Mesendoderm (in vitro differentiated cells): ENCODE data around the gene KRTAP10-4.
"Not testable (repeated sequence)": the region's sequence is repeated elsewhere in the genome, so short reads cannot be mapped to it uniquely, and the experiment has no call there.

Experiments used
- DNase-seq: peaks from one replicate; pipeline ENCODE4 v3.0.0; 2013
- H2AK5ac ChIP-seq: 2 replicates; pipeline ENCODE4 v1.6.1; 2013; ENCODE audit warnings: low read length, inconsistent platforms
- H2BK120ac ChIP-seq: 2 replicates; pipeline ENCODE4 v1.6.1; 2013; ENCODE audit warnings: low read depth, mild to moderate bottlenecking, low read length, moderate library complexity, mixed read lengths
- H2BK15ac ChIP-seq: replicated peaks from 2 replicates; pipeline ENCODE4 v1.6.1; 2013; ENCODE audit warnings: low read depth, mild to moderate bottlenecking, moderate library complexity
- H2BK5ac ChIP-seq: 2 replicates; pipeline ENCODE4 v1.6.1; 2013; ENCODE audit warnings: low read length, inconsistent platforms
- H3K18ac ChIP-seq: 2 replicates; pipeline ENCODE4 v1.6.1; 2013; ENCODE audit warnings: mild to moderate bottlenecking, low read length, mixed read lengths
- H3K23ac ChIP-seq: one replicate; pipeline ENCODE4 v1.6.1; 2013; ENCODE audit warnings: low read length
- H3K27ac ChIP-seq: 2 replicates; pipeline ENCODE4 v1.5.1; 2013; ENCODE audit warnings: low read depth, mild to moderate bottlenecking, inconsistent platforms, low read length, moderate library complexity
- H3K27me3 ChIP-seq: 2 replicates; pipeline ENCODE4 v1.6.1; 2013; ENCODE audit warnings: low read length, control low read depth, mild to moderate bottlenecking, inconsistent platforms; ENCODE audit not compliant: insufficient read depth, poor library complexity
- H3K36me3 ChIP-seq: 2 replicates; pipeline ENCODE4 v1.6.1; 2013; ENCODE audit warnings: low read length, inconsistent platforms; ENCODE audit not compliant: control insufficient read depth, insufficient read depth
- H3K4ac ChIP-seq: one replicate; pipeline ENCODE4 v1.6.1; 2013; ENCODE audit warnings: low read depth, mild to moderate bottlenecking, low read length, moderate library complexity
- H3K4me1 ChIP-seq: 2 replicates; pipeline ENCODE4 v1.6.1; 2013; ENCODE audit warnings: low read depth, low read length, inconsistent platforms; ENCODE audit not compliant: control insufficient read depth
- H3K4me2 ChIP-seq: 2 replicates; pipeline ENCODE4 v1.6.1; 2013; ENCODE audit warnings: low read length
- H3K4me3 ChIP-seq: 2 replicates; pipeline ENCODE4 v1.5.1; 2013; ENCODE audit warnings: mild to moderate bottlenecking, low read length
- H3K56ac ChIP-seq: one replicate; pipeline ENCODE4 v1.6.1; 2013; ENCODE audit warnings: low read length
- H3K79me1 ChIP-seq: 2 replicates; pipeline ENCODE4 v1.6.1; 2013; ENCODE audit warnings: low read length, inconsistent platforms
- H3K79me2 ChIP-seq: 2 replicates; pipeline ENCODE4 v1.6.1; 2013; ENCODE audit warnings: mild to moderate bottlenecking, low read length; ENCODE audit not compliant: control insufficient read depth, insufficient read depth
- H3K9ac ChIP-seq: 2 replicates; pipeline ENCODE4 v1.6.1; 2013; ENCODE audit warnings: low read length, inconsistent platforms
- H4K5ac ChIP-seq: one replicate; pipeline ENCODE4 v1.6.1; 2013; ENCODE audit warnings: low read length
- H4K8ac ChIP-seq: one replicate; pipeline ENCODE4 v1.6.1; 2013; ENCODE audit warnings: low read depth, mild to moderate bottlenecking, control low read depth, low read length, moderate library complexity
- WGBS: extraction: QIAGEN DNeasy Blood & Tissue Kit; methylation state at CpG from one replicate; pipeline ENCODE4 v1.1.7; 2013; ENCODE audit warnings: low lambda C conversion rate, missing lambda C conversion rate; ENCODE audit not compliant: insufficient coverage; ENCODE audit errors: extremely low coverage; 5-methylcytosine and 5-hydroxymethylcytosine counted together

Gene KRTAP10-4

DNA sequence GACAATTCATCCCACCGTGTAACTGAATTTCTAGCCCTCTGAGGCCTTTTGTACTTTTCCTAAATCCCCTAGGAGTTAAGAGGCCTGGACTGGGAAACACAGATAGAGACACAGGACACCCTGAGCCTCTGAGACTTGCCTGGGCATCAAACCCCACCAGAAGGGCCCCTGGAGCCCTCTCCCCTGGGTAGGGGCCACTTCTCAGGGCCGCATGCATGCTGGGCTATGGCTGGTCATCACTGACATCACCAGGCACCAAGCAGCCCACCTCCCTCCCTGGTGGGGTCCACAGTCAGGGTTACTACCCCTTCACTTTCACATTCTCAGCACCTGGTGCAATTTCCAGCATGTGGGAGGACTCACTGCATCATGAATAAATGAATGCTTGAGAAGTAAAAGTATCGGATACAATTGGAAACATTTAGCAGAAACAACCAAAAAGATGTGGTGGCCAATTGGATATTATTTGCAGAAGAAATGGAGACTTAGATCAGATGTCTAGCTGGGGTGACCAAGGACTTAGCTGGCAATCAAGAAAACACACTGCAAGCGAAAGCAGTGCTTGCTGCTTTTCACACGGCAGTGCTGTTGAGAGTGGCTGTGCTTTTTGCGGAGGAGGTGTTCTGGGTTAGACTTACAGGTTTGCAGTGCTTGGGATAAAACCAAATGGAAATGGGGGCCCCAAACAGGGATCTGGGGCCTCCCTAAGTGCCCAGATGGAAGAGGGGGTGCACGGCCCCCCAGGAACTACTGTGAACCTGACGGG lies 25.9 kb downstream of the KRTAP10-4 start:
- Histone ChIP-seq H3K4me2 (no peak overlapping the region), H3K79me1 (no peaks in the 10 kb centered on the region), H2BK5ac (no peak overlapping the region), H2BK15ac (no peak overlapping the region), H3K56ac (no peak overlapping the region), H2BK120ac (no peak overlapping the region), H2AK5ac (no peak overlapping the region), H4K5ac (no peak overlapping the region), H3K4me3 (no peak overlapping the region), H3K36me3 (no peaks in the 10 kb centered on the region), H3K18ac (peak overlapping the region; percentile 31), H3K4ac (no peak overlapping the region), H4K8ac (no peak overlapping the region), H3K27me3 (no peaks in the 10 kb centered on the region), H3K79me2 (no peaks in the 10 kb centered on the region), H3K9ac (no peak overlapping the region), H3K27ac (no peak overlapping the region), H3K23ac (no peak overlapping the region), H3K4me1 (no peaks in the 10 kb centered on the region)
- no CpG with 5 or more reads among the region's 8 CpGs for WGBS
- no peak for DNase-seq

- not testable (repeated sequence) for H3K4me3 ChIP-seq, H2BK5ac ChIP-seq, H2BK120ac ChIP-seq, H3K79me2 ChIP-seq, H3K27me3 ChIP-seq, H3K4me2 ChIP-seq, DNase-seq, H3K4me1 ChIP-seq, H4K5ac ChIP-seq, H3K27ac ChIP-seq, H2BK15ac ChIP-seq, H3K56ac ChIP-seq, H3K9ac ChIP-seq, H3K4ac ChIP-seq, H3K79me1 ChIP-seq, H4K8ac ChIP-seq, H3K23ac ChIP-seq, H3K36me3 ChIP-seq, H2AK5ac ChIP-seq
- no CpG with 5 or more reads among the region's 23 CpGs for WGBS
- H3K18ac ChIP-seq = peak within 1 kb of the TSS; percentile 31
Observed at GRCh38 chr21:44600118-44600978, 26.8 kb downstream of the KRTAP10-4 start, which contains the start of gene KRTAP10-7. Gene KRTAP10-7, plus strand, starts transcription at chr21:44600597. Its CDS starts 25 bp downstream, at chr21:44600622.

- not testable (repeated sequence) for H3K79me2 ChIP-seq, H3K4me2 ChIP-seq, H3K79me1 ChIP-seq, H3K27me3 ChIP-seq, H4K8ac ChIP-seq, H3K9ac ChIP-seq, H2BK5ac ChIP-seq, H3K4me1 ChIP-seq, H3K18ac ChIP-seq, H4K5ac ChIP-seq, H2BK120ac ChIP-seq, H3K4me3 ChIP-seq, H3K36me3 ChIP-seq, H3K27ac ChIP-seq, DNase-seq, H2BK15ac ChIP-seq, H3K4ac ChIP-seq, H2AK5ac ChIP-seq, H3K56ac ChIP-seq, H3K23ac ChIP-seq
- WGBS = no CpG with 5 or more reads among the region's 10 CpGs
Observed at GRCh38 chr21:44601091-44601490, 27.6 kb downstream of the KRTAP10-4 start.

DNA sequence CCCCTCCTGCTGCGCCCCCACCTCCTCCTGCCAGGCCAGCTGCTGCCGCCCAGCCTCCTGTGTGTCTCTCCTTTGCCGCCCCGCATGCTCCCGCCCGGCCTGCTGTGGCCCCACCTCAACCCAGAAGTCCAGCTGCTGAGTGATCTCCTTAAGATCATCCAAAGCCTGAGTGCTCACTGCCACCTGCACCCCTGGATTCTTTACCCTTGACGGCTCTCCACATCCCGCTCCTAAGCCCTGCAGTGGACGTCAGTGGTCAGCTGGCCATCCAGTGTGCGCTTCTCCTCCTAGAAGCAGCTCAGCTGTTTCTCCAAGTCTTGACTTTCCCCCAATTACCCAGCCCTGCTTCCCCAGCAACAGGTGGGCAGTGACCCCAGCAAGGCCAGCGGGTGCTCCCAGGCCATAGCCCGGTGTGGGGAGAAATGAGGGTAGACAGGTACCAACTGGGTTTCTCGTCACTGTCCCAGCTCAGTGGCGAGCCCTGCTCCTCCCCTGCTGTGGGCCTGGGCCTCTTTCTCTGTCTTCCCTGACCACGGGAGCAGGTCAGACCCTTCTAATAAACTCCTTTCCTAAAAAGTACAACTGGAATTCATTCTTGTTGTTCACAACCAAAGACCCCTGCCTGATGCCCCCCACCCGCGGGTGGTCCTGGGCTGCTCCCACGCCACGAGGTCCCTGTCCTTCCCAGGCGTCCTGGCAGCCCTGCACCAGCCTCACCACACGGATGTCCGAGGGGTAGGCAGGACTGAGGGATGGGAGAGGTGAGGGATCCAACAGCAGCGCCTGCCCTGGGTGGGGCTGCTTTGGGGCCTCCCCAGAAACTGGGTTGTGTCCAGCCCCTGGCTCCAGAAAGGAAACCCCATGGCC lies 28.3 kb downstream of the KRTAP10-4 start:
- Histone ChIP-seq H3K56ac (no peak overlapping the region), H4K5ac (no peak overlapping the region), H3K4me3 (no peak overlapping the region), H3K18ac (no peak overlapping the region), H2AK5ac (no peak overlapping the region), H3K79me2 (no peaks in the 10 kb centered on the region), H3K4ac (no peak overlapping the region), H3K4me1 (no peaks in the 10 kb centered on the region), H3K23ac (no peak overlapping the region), H3K27ac (no peak overlapping the region), H2BK5ac (no peak overlapping the region), H2BK15ac (no peak overlapping the region), H3K79me1 (no peaks in the 10 kb centered on the region), H3K9ac (no peak overlapping the region), H4K8ac (no peak overlapping the region), H3K36me3 (no peaks in the 10 kb centered on the region), H3K4me2 (no peak overlapping the region), H3K27me3 (no peaks in the 10 kb centered on the region), H2BK120ac (no peak overlapping the region)
- DNase-seq = no peak
- WGBS = no CpG with 5 or more reads among the region's 23 CpGs

DNA sequence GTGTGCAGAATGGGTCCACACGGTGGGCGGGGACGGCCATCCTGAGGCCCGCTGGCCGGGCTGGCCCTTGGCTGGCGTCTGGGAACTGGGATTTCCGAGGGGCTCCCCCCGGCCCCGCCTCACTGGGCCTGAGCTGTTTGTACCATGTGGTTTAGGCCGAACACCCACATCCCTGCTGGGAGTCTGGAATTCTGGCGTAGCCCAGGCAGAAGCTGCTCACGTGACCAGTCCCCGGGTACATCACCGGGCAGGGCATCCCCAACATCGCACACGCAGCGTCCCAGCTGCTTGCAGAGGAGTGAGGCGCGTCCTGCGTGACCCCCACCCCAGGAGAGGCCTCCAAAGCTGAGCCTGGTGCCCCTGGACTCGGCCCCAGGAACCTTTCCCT lies 28.9 kb downstream of the KRTAP10-4 start:
- H3K36me3 ChIP-seq = no peaks in the 10 kb centered on the region
- no peak overlapping the region for H3K23ac ChIP-seq
- no peaks in the 10 kb centered on the region for H3K27me3 ChIP-seq
- H3K4me3 ChIP-seq = no peak overlapping the region
- H2BK120ac ChIP-seq = no peak overlapping the region
- WGBS = no CpG with 5 or more reads among the region's 21 CpGs
- H3K56ac ChIP-seq = no peak overlapping the region
- H3K18ac ChIP-seq = no peak overlapping the region
- no peaks in the 10 kb centered on the region for H3K79me2 ChIP-seq
- no peak overlapping the region for H4K5ac ChIP-seq
- no peak for DNase-seq
- H2AK5ac ChIP-seq = no peak overlapping the region
- no peak overlapping the region for H3K4me2 ChIP-seq
- H2BK15ac ChIP-seq = no peak overlapping the region
- no peak overlapping the region for H4K8ac ChIP-seq
- H3K27ac ChIP-seq = no peak overlapping the region
- no peaks in the 10 kb centered on the region for H3K79me1 ChIP-seq
- no peaks in the 10 kb centered on the region for H3K4me1 ChIP-seq
- no peak overlapping the region for H3K4ac ChIP-seq
- H3K9ac ChIP-seq = no peak overlapping the region
- no peak overlapping the region for H2BK5ac ChIP-seq
